Neural cell (in vitro differentiated cells): Measurements from ENCODE around the gene ITGA11.

Source experiments
- CTCF ChIP-seq: fragments of 450-650 bp; IDR thresholded peaks from 2 replicates; pipeline ENCODE4 v1.5.1; 2014; ENCODE audit warnings: antibody characterized with exemption, mild to moderate bottlenecking, moderate library complexity; ENCODE audit not compliant: poor library complexity, severe bottlenecking
- EP300 ChIP-seq: fragments of 450-650 bp; conservative IDR thresholded peaks from 2 replicates; pipeline ENCODE4 v1.6.1; 2014; ENCODE audit warnings: antibody characterized with exemption, mild to moderate bottlenecking, moderate library complexity; ENCODE audit not compliant: poor library complexity, severe bottlenecking
- EZH2 ChIP-seq: fragments of 200-600, 300-800 bp; shearing (Covaris generic), sonication (generic); IDR thresholded peaks from 2 replicates; pipeline ENCODE4 v1.6.1; 2014; ENCODE audit warnings: antibody characterized with exemption, low read length, borderline replicate concordance, mild to moderate bottlenecking; ENCODE audit not compliant: insufficient read depth, poor library complexity, severe bottlenecking
- POLR2AphosphoS5 ChIP-seq: IDR thresholded peaks from 2 replicates; pipeline ENCODE4 v1.6.1; 2012
- RAD21 ChIP-seq: fragments of 450-650 bp; conservative IDR thresholded peaks from 2 replicates; pipeline ENCODE4 v1.6.1; 2014; ENCODE audit warnings: antibody characterized with exemption, mild to moderate bottlenecking, moderate library complexity
- REST ChIP-seq: IDR thresholded peaks from 2 replicates; pipeline ENCODE4 v1.6.1; 2012; ENCODE audit warnings: borderline replicate concordance
- TAF1 ChIP-seq: IDR thresholded peaks from 2 replicates; pipeline ENCODE4 v1.6.1; 2012; ENCODE audit warnings: low read depth

GRCh38 chr15:68368731-68369435 is 63.1 kb downstream of the ITGA11 start:
- TF ChIP-seq CTCF, result no peak
- no peak for TF ChIP-seq RAD21
- TF ChIP-seq EZH2, result no peak
- no peak for TF ChIP-seq EP300
- no peak for TF ChIP-seq TAF1
- TF ChIP-seq POLR2AphosphoS5, result no peak
- no peak for TF ChIP-seq REST
